Measurements from ENCODE around the gene CCND1.

CCND1 gene

GRCh38 chr11:69654660-69655478 is 13.9 kb downstream of the CCND1 start:
- DNase-seq = no peak

DNA sequence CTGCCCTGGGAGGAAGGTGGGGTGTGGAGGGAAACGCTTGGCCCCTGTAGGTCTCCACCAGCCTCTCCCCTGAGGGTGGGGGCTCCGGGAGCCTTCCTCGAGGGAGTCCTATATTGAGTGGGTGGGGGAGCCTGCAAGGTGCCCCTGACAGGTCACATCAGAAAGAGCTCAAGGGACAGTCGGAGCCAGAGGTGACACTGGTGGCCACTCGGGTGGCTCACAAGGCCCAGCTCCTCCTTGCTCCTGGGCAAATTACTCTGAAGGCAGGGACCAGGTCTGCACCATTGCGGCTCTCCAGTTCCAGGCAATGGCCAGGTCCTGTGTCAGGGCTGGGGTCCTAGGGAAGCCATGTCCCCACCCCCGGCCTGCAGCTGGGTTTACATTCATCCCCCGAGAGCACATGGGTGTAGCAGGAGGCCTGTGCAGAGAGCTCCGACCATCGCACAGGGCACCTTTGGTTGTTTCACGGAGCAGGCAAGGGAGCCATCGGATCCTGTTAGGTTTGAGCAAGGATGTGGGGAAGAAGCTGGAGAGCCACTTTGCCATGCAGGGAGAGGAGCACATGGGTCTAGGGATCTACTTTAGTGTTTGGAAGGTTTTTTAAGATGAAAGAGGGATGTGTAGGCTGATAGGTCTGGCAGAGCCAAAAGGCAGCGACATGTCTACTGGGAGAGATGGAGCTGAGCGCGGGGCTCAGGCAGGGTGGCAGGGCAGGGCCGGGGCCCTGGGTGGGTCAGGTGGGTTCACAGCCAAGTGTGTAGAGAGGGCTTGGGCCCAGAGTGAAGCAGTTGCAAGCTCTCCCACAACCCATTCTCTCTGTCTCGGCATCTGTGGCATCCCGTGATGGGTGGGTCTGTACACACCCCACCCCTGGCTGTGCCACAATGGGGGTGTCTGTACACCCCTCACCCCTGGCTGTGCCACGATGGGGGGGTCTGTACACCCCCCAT is 14.8 kb downstream of the CCND1 start:
- DNase-seq = no peak

- DNase-seq = no peak
Measured at GRCh38 chr11:69656536-69657455, 15.8 kb downstream of the CCND1 start.

GRCh38 chr11:69657456-69657910 is 16.5 kb downstream of the CCND1 start:
- DNase-seq = no peak

- no peak for DNase-seq
Measured at GRCh38 chr11:69657911-69658625, 17.1 kb downstream of the CCND1 start.

DNA sequence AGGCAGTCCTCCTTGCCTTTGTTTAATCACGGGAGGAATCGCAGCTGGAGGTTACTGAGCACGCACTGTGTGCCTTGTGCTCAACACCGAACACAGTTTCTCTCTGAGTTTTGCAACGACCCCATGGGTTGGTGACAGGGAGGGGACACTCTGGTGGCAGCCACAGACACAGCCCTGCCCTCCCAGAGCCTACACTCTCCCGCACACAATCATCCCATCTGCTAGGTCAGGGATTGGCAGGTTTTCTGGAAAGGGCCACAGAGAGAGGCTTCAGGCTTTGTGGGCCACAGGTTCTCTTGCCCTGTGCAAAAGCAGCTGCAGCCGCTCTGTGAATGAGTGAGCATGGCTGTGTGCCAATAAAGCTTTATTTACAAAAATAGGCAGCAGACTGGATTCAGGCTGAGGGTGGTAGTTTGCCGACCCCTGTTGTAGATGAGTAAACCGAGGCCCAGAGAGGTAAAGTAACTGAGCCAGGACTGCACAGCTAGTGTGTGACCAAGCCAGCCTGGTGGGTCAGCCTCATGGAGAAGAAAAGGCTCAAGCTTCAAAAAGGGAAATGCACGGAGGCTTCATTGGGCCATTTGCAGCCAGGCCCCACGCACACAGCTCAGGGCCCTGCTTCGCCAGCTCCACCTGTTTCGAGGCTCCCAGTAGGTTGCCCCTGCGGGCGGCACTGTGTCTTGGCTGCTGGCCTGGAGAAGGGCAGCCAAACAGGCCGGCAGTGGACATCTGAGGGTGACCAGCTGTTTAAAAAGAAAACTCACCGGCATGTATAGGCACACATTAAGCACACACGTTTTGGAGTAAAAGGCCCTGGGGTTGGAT is 17.9 kb downstream of the CCND1 start:
- no peak for DNase-seq

GRCh38 chr11:69659591-69659990 is 18.6 kb downstream of the CCND1 start:
- no peak for DNase-seq

DNA sequence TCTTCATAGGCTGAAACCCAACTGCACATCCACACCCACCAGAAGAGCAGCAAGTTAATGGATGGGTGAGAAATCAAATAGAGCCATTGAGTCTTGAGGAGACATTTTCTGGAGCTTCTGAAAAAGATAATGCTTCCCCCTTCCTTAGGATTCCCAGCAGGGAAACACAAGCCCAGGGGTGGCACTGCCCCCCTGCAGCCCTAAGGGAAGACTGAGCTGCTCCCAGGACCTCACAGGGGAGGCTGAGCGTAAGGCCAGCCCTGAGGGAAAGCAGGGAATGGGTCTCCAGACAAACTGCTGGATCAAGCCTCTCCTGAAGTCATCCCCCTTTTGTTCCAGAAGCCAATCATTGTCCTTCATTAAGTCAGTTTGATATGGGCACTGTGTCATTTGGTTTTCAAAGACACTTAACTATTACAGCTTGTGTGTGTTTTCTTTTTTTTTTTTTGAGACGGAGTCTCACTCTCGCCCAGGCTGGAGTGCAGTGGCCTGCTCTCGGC is 19.1 kb downstream of the CCND1 start:
- DNase-seq = no peak

DNA sequence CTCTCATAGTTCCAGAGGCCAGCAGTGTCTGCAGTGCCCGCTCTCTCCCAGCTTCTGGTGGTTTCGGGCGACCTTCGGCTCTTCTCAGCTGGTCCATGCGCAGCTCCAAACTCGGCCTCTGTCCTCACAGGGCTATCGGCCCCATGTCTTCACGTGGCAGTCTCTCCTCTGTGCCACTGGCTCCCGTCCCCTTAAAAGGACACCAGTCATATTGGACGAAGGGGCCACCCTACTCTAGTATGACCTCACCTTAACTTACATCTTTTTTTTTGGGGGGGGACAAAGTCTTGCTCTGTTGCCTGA is 20.4 kb downstream of the CCND1 start:
- no peak for DNase-seq

- DNase-seq = no peak
Measured at GRCh38 chr11:69662021-69662698, 21.2 kb downstream of the CCND1 start.

- no peak for DNase-seq
Measured at GRCh38 chr11:69662806-69663205, 21.9 kb downstream of the CCND1 start.

GRCh38 chr11:69663326-69663725 is 22.4 kb downstream of the CCND1 start:
- no peak for DNase-seq

- no peak for DNase-seq
Measured at GRCh38 chr11:69664103-69664775, 23.3 kb downstream of the CCND1 start.

GRCh38 chr11:69664901-69665300 is 23.9 kb downstream of the CCND1 start:
- DNase-seq = no peak

GRCh38 chr11:69665669-69666068 is 24.7 kb downstream of the CCND1 start:
- DNase-seq = no peak

- DNase-seq = no peak
Measured at GRCh38 chr11:69666261-69666660, 25.3 kb downstream of the CCND1 start.

DNA sequence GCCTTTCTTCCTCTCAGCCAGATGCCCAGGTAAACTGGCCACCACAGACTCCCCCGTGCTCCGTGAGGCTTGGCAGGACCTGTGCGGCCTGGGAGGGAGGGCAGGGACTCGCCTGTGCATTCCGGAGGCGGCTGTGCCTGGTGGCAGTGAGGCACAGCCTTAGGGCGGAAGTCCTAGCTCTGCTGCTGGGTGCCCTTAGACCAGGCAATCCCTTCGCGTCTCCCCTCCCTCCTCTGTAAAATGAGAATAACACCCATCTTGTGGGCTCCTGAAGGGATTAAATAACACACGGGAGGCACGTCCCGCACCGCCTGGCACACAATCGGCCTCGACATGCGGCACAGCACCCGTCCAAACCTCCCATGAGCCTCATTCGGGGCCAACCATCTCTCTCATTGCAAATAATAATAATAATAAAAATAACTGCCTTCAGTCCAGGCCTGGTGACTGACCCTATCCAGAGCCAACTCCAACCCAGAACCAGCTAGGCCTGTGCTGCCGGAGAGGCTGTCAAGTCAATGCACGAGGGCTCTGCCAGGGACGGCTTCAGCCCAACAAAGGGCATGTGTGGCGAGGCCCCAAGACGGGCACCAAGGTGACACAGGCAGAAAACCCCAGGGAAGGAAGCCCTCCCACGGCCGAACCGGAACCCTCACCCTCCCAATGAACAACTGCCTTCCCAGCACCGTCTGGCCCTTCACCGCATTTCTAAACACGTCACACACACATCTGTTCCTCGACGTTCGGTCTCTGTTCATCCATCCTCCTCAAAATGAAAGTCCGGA is 26.0 kb downstream of the CCND1 start:
- DNase-seq = no peak

DNA sequence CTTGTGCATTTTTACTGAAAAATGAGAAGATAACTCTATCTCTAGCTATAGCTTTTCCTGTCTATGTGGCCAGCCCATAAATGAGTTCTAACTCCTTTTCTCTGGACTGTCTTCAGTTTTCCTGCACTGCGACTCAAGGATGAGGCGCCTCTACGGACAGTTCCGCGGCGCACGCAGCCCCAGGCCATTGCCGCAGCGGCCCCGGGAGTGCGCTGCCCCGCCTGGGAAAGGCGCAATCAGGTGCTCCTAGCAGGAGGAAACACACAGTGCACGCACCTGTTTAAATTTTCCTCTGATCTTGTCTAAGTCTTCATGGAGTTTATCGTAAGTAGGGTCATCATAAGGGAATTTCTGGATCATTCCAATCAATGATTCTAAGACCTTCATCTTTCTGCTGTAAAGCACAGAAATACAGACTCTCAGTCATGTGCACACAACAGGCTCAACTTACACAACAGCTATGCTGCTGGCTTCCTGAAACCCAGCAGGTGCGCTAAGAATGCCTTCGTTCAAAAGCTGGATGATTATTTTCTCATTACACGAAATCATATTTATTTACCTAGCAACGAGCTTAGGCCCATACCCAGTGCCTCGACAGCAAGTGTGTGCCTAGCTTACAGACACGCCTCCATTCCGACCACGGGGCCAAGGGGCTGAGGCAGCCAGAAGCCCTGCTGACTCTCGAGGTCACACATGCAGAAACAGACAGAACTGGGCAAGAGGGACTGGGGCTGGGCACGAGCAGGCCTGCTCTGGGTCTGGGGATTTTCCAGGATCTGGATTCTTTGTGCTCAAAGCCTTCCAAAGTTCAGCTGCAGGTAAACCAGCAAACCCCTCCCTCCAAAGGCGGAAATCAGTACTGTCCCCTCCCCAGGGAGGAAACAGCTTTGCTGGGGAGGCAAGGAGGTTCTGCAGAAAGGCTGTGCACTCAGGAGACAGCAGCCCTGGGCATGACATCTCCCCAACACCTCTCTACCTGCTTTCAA is 27.0 kb downstream of the CCND1 start:
- no peak for DNase-seq
